Neural crest cell (in vitro differentiated cells): ENCODE measurements around the gene TM9SF2. TPM values are rescaled to one million over a fixed set of nuclear protein-coding genes. Genes with fewer than 3 reads are reported as not detected.

Source experiments
- DNase-seq: peaks from one replicate; pipeline ENCODE4 v3.0.0; 2021; ENCODE audit warnings: low read depth, mixed read lengths, low spot score
- H3K27ac Mint-ChIP-seq: one replicate; pipeline ENCODE4 v1.8.0; 2021; ENCODE audit warnings: mild to moderate bottlenecking, mixed read lengths; ENCODE audit not compliant: unreplicated experiment
- H3K27me3 Mint-ChIP-seq: 2 replicates; pipeline ENCODE4 v1.8.0; 2021; ENCODE audit warnings: low read depth, mild to moderate bottlenecking, mixed read lengths
- H3K36me3 Mint-ChIP-seq: 2 replicates; pipeline ENCODE4 v1.8.0; 2021; ENCODE audit warnings: low read depth, mild to moderate bottlenecking, mixed read lengths
- H3K4me1 Mint-ChIP-seq: 2 replicates; pipeline ENCODE4 v1.8.0; 2021; ENCODE audit warnings: mixed read lengths
- H3K4me3 Mint-ChIP-seq: one replicate; pipeline ENCODE4 v1.8.0; 2021; ENCODE audit warnings: mild to moderate bottlenecking, mixed read lengths
- H3K9me3 Mint-ChIP-seq: 2 replicates; pipeline ENCODE4 v1.8.0; 2021; ENCODE audit warnings: mixed read lengths
- total RNA-seq: library from RNA; stranded (reverse); gene quantifications from 2 replicates; pipeline ENCODE4 v1.2.1, GENCODE V29; 2021
- TF ChIP-seq, protein P1 (sequence below): fragments of 200-600 bp; sonication (generic); conservative IDR thresholded peaks from 2 replicates; pipeline ENCODE4 v1.5.0; 2021; ENCODE audit warnings: antibody characterized with exemption, mild to moderate bottlenecking

Gene TM9SF2
- total RNA-seq, 1 donor from 2014 or later = 68.8 TPM

DNA sequence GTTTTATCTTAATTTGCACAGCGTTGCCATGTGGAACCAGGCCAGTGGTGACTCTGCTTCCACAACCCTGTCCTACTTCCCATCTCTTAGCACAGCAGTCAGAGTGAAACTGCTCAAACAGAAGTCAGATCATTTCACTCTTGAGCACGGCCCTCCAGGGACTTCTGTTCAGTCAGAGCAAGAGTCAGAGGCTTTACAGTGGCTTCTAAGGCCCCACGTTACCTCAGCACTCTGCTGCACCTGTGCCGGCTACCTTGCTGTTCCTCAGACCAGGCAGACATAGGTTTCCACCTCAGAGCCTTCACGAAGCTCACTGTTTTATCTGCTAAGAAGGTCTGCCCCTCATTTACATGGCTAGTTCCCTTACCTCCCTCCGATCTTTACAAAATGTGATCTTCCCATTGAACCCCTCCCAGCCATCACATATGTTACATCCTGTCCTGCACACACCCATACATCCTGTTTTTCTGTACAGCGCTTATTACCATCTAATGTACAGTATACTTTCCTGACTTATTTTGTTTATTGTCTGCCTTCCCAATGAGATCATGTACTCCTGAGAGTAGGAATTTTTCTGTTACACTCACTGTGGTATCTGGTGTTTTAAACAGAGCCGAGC lies 41.6 kb downstream of the TM9SF2 start:
- no peak overlapping the region for H3K27ac Mint-ChIP-seq
- no peaks in the 10 kb centered on the region for H3K4me1 Mint-ChIP-seq
- TF ChIP-seq, protein P1, sequence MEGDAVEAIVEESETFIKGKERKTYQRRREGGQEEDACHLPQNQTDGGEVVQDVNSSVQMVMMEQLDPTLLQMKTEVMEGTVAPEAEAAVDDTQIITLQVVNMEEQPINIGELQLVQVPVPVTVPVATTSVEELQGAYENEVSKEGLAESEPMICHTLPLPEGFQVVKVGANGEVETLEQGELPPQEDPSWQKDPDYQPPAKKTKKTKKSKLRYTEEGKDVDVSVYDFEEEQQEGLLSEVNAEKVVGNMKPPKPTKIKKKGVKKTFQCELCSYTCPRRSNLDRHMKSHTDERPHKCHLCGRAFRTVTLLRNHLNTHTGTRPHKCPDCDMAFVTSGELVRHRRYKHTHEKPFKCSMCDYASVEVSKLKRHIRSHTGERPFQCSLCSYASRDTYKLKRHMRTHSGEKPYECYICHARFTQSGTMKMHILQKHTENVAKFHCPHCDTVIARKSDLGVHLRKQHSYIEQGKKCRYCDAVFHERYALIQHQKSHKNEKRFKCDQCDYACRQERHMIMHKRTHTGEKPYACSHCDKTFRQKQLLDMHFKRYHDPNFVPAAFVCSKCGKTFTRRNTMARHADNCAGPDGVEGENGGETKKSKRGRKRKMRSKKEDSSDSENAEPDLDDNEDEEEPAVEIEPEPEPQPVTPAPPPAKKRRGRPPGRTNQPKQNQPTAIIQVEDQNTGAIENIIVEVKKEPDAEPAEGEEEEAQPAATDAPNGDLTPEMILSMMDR = no peak
- no peak for DNase-seq
- H3K9me3 Mint-ChIP-seq = no peaks in the 10 kb centered on the region
- no peaks in the 10 kb centered on the region for H3K27me3 Mint-ChIP-seq
- H3K4me3 Mint-ChIP-seq = no peak overlapping the region
- peaks cover 13% of the 10 kb centered on the region for H3K36me3 Mint-ChIP-seq

- H3K27me3 Mint-ChIP-seq = no peaks in the 10 kb centered on the region
- H3K36me3 Mint-ChIP-seq = peaks cover 19% of the 10 kb centered on the region
- DNase-seq = no peak
- no peaks in the 10 kb centered on the region for H3K9me3 Mint-ChIP-seq
- TF ChIP-seq, protein P1 = no peak
- no peak overlapping the region for H3K27ac Mint-ChIP-seq
- H3K4me3 Mint-ChIP-seq = no peak overlapping the region
- no peaks in the 10 kb centered on the region for H3K4me1 Mint-ChIP-seq
Measured at GRCh38 chr13:99545361-99545760, 44.1 kb downstream of the TM9SF2 start.

DNA sequence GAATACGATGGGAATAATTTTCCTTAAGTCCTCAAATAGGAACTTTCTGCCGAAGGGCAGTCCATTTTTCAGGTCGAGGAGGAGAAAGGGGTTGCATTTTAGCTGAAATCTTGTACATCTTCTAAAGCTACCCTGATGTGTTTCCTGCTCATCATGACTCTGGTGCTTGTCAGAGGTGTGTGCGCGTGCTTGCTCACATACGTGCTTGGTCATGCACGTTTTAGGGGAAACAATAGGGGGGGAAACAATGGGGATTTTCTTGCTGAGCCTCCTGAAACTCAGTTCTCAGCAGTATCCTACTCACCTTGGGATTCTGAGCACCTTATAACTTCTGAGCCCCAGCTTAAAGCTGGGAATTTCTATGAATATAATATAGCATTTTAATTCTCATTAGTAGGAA lies 44.7 kb downstream of the TM9SF2 start:
- Mint-ChIP-seq H3K36me3 (peaks cover 19% of the 10 kb centered on the region), H3K9me3 (no peaks in the 10 kb centered on the region), H3K27ac (no peak overlapping the region), H3K4me1 (no peaks in the 10 kb centered on the region), H3K4me3 (no peak overlapping the region), H3K27me3 (no peaks in the 10 kb centered on the region)
- TF ChIP-seq, protein P1 = no peak
- DNase-seq = no peak

DNA sequence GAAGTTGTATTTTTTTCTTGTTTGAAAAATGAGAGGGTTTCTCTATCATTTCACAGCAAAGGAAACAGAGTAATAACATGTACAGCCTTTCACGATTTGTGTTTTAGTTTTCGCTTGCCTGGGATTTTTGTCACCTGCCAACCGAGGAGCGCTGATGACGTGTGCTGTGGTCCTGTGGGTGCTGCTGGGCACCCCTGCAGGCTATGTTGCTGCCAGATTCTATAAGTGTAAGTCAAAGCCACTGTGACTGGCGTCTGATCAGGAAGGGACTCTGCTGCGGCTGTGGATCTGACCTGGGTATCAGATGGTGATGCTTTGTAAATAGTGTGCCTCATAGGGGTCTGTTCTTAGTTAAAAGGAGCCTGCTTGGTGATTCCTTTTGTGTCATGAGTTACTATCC lies 45.6 kb downstream of the TM9SF2 start:
- Mint-ChIP-seq H3K27me3 (no peaks in the 10 kb centered on the region), H3K4me3 (no peak overlapping the region), H3K27ac (peak overlapping the region; percentile 78), H3K36me3 (peaks cover 19% of the 10 kb centered on the region), H3K9me3 (no peaks in the 10 kb centered on the region), H3K4me1 (no peaks in the 10 kb centered on the region)
- no peak for DNase-seq
- TF ChIP-seq, protein P1 = no peak

- no peaks in the 10 kb centered on the region for H3K27me3 Mint-ChIP-seq
Measured at GRCh38 chr13:99548448-99548847, 47.2 kb downstream of the TM9SF2 start.

More at GRCh38 chr13:99548448-99548847, 47.2 kb downstream of the TM9SF2 start:
- Mint-ChIP-seq H3K4me1 (no peaks in the 10 kb centered on the region), H3K27ac (no peak overlapping the region), H3K4me3 (no peak overlapping the region), H3K9me3 (no peaks in the 10 kb centered on the region), H3K36me3 (peaks cover 20% of the 10 kb centered on the region)
- TF ChIP-seq, protein P1 = no peak
- DNase-seq = no peak
